Dedifferentiated amniotic fluid mesenchymal stem cell (primary cell): Measurements from ENCODE around the gene CSF1.

Experiments
- DNase-seq: peaks from one replicate; pipeline ENCODE4 v3.0.0-alpha.2; 2016; ENCODE audit errors: extremely low spot score

The CSF1 gene

DNA sequence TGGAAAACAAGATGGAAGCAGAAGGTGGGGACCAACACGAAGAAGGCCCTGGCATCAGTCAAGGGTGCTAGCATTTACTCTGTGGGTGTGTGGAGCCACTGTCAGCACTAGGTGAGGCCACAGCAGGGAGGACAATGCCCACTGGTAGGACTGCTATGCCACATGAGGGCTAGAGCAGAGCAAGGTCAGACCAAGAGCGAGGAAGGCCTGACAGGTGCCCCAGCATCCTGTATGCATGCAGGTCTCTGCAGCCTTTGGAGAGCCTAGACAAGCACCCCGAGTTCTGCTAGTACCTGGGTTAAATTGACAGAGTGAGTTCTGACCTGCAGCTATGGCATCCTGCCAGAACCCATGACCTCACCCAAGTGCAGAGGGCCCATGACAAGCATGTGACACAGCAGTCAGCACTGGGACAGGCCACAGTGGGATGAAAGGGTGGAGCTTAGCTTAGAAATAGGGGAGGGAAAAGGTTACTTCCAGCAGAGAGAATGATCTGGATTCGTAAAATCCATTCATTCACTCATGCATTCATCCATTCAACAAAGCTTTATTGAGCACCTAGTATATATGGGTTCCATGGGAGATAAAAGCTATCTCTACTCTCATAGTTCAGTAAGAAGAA, 9.0 kb upstream of the CSF1 start:
- no peak for DNase-seq

DNA sequence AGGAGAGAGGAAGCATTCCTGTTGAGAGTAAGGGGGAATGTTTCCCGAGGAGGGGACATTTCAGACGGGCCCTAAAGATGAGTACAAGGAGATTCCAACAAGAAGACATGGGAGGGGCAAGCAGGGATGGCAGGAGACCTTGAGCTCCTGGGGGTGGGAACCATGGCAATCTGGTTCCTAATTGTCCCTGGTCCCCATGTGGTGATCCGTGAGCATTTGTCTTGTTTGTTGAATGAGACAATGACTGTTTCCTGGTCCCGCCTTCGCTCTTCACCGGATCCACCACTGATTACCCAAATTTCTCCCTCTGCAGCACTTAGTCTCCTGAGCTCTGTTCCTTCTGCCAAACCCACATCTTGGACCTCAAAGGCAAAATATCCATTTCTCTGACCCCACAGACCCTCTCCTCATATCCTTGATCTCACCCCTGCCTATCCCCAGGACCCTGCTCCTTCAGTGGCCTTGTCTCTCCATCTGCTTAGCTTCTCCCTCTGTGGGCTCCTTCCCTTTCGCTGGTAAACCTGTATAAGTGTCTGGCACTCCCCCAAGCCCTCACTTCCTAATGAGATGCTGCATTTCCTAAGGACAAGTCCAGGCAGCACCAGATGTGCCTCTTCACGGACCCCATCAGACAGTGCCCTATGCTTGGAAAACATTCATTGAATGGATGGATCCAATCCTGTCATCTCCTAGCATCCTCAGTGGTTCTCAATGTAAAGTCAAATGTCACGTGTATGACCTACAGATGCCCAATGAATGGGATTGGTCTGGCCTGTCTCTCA, 8.3 kb upstream of the CSF1 start:
- no peak for DNase-seq

- DNase-seq, result no peak
Measured at GRCh38 chr1:109903376-109903930, 7.2 kb upstream of the CSF1 start.

- no peak for DNase-seq
Measured at GRCh38 chr1:109904105-109904817, 6.4 kb upstream of the CSF1 start.

DNA sequence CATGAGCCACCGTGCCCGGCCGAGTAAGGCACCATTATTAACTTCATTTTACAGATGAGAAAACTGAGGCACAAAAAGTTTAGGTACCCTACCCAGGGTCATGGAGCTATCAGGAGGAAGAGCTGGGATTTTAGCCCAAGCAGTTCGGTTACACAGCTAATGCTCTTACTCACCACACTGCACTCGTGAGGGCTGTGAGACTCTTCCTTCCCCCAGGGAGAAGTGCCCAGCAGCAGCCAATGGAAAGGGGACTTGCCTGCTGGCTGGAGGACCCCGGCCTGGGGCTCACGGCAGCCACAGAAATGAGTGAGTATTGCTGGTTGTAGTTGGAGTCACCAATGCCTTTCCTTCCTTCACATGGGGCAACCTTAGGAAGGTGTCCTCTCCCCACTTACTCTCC, 5.2 kb upstream of the CSF1 start:
- DNase-seq, result no peak

GRCh38 chr1:109906160-109906838, 4.3 kb upstream of the CSF1 start:
- no peak for DNase-seq

- no peak for DNase-seq
Measured at GRCh38 chr1:109906839-109907180, 3.8 kb upstream of the CSF1 start.

DNA sequence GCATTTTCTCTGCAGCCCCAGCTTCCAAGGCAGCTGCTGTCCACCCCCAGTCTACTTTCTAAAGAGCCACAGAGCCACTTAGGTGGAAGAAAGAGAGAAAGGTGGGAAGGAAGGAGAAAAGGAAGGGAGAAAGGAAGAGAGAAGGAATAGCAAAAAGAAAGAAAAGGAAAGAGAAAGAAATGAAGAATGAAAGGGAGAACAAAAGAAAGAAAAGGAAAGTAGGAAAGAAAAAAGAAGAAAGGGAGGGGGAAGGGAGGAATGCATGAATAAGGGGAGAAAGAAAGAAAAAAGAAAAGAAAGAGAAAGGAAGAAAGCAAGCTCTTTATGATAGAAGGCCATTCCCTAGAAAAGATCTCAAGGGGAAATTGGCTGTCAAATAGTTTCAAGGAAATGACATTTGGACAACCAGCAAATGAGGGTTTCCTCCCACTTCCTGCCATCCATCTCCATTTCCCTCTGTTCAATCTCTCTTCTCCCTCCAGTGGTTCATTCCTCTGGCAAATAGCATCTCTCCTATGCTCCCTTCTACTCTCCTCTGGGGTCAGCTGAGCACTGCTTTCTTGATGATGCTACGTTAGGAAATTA, 3.4 kb upstream of the CSF1 start:
- no peak for DNase-seq

DNA sequence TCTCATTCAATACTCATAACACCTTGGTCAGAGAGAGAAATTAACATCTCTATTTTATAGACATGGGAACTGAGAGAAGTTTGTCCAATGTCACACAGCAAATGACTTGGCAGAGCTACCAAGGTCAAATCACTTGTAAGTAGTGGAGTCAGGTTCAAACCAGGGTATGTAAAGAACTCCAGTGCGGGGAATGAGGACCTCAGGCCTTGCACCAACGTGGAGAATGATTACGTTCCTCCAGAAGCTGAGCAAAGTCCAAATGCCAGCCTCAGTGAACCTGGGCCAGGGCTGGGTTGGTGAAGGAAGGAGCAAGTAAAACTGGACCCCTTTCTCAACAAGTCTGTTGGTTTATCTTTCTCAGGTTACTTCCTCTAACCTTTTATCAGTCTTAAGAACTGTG, 1.8 kb upstream of the CSF1 start:
- DNase-seq, result no peak

- no peak for DNase-seq
Measured at GRCh38 chr1:109909561-109909960, 1.1 kb upstream of the CSF1 start.

DNA sequence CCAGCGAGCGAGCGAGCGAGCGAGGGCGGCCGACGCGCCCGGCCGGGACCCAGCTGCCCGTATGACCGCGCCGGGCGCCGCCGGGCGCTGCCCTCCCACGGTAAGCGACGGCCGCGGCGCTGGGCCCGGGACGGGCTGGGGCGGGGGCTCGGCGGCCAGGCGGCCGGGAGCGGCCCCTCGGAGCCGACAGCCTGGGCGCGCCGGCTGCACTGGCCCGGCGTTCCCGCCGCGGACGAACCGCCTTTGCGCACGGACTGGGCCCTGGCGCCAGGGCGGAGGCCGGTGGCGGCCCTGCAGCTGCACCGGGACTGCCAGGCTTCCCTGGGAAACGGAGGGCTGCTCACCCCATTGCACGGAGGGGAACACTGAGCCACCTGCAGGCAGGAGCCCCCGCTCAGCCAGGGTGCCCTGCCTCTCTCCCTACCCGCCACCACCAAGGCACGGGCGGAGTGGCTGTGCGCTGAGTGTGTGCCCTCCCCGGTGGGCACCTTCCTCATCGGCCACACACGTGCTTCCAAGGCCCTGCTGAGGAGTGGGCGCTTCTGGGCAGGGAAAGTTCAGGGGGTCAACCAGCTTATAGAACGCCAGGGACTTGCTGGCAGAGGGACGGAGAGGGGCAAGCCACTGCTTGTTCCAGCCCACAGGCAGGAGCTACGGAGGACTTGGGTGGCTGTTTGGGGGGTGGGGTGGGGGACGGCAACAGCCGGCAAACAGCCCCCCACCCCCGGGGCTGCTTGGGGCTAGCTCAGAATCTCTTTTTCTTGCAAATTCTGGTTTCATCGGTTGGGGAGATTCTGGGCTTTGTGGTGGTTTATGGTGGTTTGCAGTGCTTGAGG, 532 bp downstream of the CSF1 start:
- DNase-seq, result no peak

DNA sequence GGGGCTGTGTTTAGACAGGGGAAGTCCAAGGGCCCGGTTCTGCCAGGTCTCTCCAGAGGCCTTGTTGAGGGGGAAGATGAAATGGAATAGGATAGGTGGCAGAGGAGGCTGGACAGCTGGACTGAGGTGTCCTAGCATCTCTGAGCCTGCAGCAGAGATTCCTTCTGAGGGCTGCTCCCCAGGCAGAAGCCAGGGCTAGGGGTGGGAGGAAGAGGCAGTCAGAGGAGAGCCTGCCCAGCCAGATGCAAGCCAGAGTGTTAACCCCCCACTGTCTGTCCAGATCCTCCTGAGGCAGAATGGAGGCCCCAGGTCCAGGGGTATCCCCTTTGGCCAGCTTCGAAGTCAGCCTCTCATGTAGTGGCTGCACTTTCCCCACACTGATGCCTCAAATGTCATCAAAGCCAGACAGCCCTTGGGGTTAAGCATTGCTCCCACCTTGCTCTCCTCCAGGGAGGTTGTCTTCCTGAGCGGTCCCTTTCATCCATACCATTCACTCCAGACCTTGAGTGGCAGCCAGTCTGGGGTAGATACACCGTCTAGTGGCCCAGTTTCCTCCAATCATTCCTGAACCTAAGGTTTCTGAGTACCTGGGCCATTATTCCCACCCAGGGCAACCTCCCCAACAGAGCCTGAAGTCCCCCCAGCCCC, 1.7 kb downstream of the CSF1 start:
- no peak for DNase-seq

DNA sequence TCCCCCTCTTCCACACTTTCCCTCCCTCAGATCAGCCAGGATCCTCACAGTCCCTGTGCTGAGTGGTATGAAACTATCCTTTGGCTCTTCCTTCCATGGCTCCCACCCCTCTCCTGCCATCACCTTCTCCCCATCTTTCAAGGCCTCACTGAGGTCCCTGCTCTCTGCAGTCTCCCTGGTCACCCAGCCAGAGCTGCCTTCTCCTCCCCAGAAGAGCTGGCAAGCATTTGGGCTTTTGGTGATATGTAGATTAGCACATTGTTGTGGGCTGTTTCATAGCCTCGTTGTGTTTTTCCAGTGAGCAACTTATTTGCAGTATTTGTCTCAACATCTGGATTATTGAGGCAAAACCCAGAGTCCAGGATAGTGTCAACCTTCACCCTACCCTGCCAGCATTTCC, 2.2 kb downstream of the CSF1 start:
- peak; percentile 28 for DNase-seq

DNA sequence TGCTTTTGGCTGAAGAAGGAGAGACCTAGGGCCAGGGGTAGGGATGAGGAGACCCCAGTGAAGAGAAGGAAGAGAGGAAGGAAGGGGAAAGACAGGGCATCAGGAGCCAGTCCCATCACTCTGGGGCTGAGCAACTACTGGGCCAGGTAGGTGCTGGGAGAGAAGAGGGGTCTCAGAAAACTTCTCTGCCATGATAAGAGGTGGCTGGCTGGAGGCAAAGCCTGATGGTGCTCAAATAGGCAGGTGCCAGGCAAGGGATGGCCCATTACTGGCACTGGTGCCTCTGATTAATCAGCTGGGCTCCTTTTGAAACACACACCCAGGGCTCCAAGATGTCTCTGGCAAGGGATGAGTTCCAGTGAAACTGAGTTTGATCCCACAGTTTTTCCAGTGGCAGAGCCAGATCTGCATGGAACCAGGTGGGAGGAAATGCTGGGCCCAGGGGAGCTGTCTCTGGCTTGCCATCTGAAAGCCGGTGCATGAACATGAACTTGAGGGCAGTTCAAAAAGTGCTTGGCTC, 2.8 kb downstream of the CSF1 start:
- DNase-seq, result no peak

DNA sequence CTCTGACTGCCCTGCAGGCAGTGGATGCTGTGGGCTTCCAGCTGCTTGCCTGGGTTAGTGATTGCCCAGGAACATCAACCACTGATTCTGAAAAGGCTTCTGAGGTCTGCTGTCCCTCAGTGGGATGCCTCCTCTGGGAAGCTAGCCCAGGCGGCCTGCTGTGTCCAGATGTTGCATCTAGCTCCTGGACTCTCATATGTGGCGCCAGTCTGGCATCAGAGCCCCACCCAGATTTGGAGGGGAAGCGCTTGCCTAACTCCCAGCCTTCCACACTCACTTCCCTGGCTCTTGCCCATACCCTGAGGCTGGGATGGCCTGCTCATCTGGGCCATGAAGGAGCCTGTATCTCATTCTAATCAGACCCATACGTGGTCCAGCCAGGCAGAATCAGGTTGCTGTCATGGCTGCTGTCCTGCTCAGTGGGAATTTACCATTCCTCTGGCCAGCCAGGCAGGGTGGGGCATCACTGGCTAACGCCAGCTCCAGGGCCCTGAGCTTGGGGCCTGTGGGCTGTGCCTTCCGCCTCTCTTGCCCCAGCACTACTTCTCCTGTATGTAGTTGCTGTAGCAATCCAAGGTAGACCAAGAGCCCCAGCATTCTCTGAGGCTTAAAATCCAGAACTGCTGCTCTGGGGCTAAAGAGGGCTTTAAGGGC, 4.1 kb downstream of the CSF1 start:
- peak; percentile 87 for DNase-seq

- no peak for DNase-seq
Measured at GRCh38 chr1:109917051-109917767, 6.6 kb downstream of the CSF1 start.

GRCh38 chr1:109917768-109918606, 7.3 kb downstream of the CSF1 start:
- no peak for DNase-seq

- DNase-seq, result no peak
Measured at GRCh38 chr1:109918671-109919070, 8.0 kb downstream of the CSF1 start.
